Activated T-helper 1 cell treated with Interleukin-2 at 50 U/mL for 16 hours (primary cell): ENCODE measurements around the gene NQO2.
"Not testable (repeated sequence)": the region's sequence is repeated elsewhere in the genome, so short reads cannot be mapped to it uniquely, and the experiment has no call there.

Experiments
- DNase-seq: peaks from one replicate; pipeline ENCODE4 v3.0.0-alpha.2; 2020; ENCODE audit warnings: low read depth

NQO2 gene

GRCh38 chr6:2989332-2990247 lies 10.1 kb upstream of the NQO2 start:
- peak; percentile 58 for DNase-seq

GRCh38 chr6:2990248-2990931 lies 9.3 kb upstream of the NQO2 start:
- no peak for DNase-seq

- DNase-seq: no peak
Measured at GRCh38 chr6:2990932-2991506, 8.7 kb upstream of the NQO2 start.

GRCh38 chr6:2992330-2992979 lies 7.2 kb upstream of the NQO2 start:
- DNase-seq: no peak

- DNase-seq: no peak
Measured at GRCh38 chr6:2993755-2994317, 5.9 kb upstream of the NQO2 start.

- DNase-seq: not testable (repeated sequence)
Measured at GRCh38 chr6:2998249-2998997, 1.3 kb upstream of the NQO2 start.

GRCh38 chr6:2998998-2999617 lies 586 bp upstream of the NQO2 start:
- no peak for DNase-seq

GRCh38 chr6:3001146-3001772 lies 1.6 kb downstream of the NQO2 start:
- DNase-seq: no peak

GRCh38 chr6:3001773-3002293 lies 2.1 kb downstream of the NQO2 start:
- no peak for DNase-seq

- not testable (repeated sequence) for DNase-seq
Measured at GRCh38 chr6:3003226-3003625, 3.5 kb downstream of the NQO2 start.

- DNase-seq: no peak
Measured at GRCh38 chr6:3005077-3005476, 5.4 kb downstream of the NQO2 start.

- DNase-seq: no peak
Measured at GRCh38 chr6:3005874-3006273, 6.2 kb downstream of the NQO2 start.

GRCh38 chr6:3006476-3006875 lies 6.8 kb downstream of the NQO2 start:
- no peak for DNase-seq

GRCh38 chr6:3007571-3007970 lies 7.9 kb downstream of the NQO2 start:
- no peak for DNase-seq

GRCh38 chr6:3008712-3009265 lies 9.1 kb downstream of the NQO2 start:
- DNase-seq: not testable (repeated sequence)

GRCh38 chr6:3009930-3010329 lies 10.2 kb downstream of the NQO2 start:
- DNase-seq: no peak

- DNase-seq: no peak
Measured at GRCh38 chr6:3011158-3011557, 11.5 kb downstream of the NQO2 start.

GRCh38 chr6:3011592-3011991 lies 11.9 kb downstream of the NQO2 start:
- DNase-seq: no peak

- no peak for DNase-seq
Measured at GRCh38 chr6:3013486-3013885, 13.8 kb downstream of the NQO2 start.
